Panc1 (cell line): Measurements from ENCODE around the gene TRMT61A. TPM values are rescaled to one million over a fixed set of nuclear protein-coding genes. Genes with fewer than 3 reads are reported as not detected.

Experiments
- ATAC-seq: fragments of 200-7000 bp; cut with Tn5 transposase; 2 replicates; pipeline ENCODE4 v1.9.1; 2020; ENCODE audit warnings: mild to moderate bottlenecking, moderate library complexity
- BruUV-seq: library from RNA; stranded (reverse); fragments of 400-500 nt; replicated peaks from 2 replicates; lab custom pipeline; 2021; lab: Mats Ljungman, UMichigan
- CTCF ChIA-PET: fragments of 300-600 bp; sonication (Branson Sonifier 250); formaldehyde crosslinking; loops from one replicate; lab custom pipeline; 2022; ENCODE audit warnings: antibody characterized with exemption; lab: Charles Lee
- POLR2A ChIA-PET: fragments of 300-600 bp; sonication (Branson Sonifier 250); formaldehyde crosslinking; loops from one replicate; lab custom pipeline; 2022; ENCODE audit warnings: antibody characterized with exemption; lab: Charles Lee
- DNase-seq: peaks from one replicate; pipeline ENCODE4 v3.0.0-alpha.2; 2010; ENCODE audit warnings: low read depth, low spot score
- H3K27ac ChIP-seq: 2 replicates; pipeline ENCODE4 v1.5.1; 2011; ENCODE audit warnings: mild to moderate bottlenecking, low read length, inconsistent platforms
- H3K27me3 ChIP-seq: fragments of 200-500 bp; sonication (Bioruptor generic); 2 replicates; pipeline ENCODE4 v1.6.0; 2014; ENCODE audit warnings: low read length, inconsistent platforms; ENCODE audit not compliant: control insufficient read depth, insufficient read depth
- H3K36me3 ChIP-seq: fragments of 200-500 bp; sonication (Bioruptor generic); 2 replicates; pipeline ENCODE4 v1.5.1; 2014; ENCODE audit warnings: inconsistent platforms, mild to moderate bottlenecking, low read length, moderate library complexity; ENCODE audit not compliant: control insufficient read depth, insufficient read depth
- H3K4me1 ChIP-seq: 2 replicates; pipeline ENCODE4 v1.5.1; 2011; ENCODE audit warnings: inconsistent platforms, mild to moderate bottlenecking, low read length, moderate library complexity; ENCODE audit not compliant: control insufficient read depth, insufficient read depth
- H3K4me3 ChIP-seq, 2 experiments: 2 replicates each; pipeline ENCODE4 v1.5.1; 2011 to 2012; ENCODE audit warnings: low read depth in 2 of 2, low read length in 2 of 2, mild to moderate bottlenecking in 2 of 2, inconsistent platforms in 1 of 2, moderate library complexity in 1 of 2
- H3K9me3 ChIP-seq: fragments of 200-500 bp; sonication (Bioruptor generic); 2 replicates; pipeline ENCODE4 v1.5.1; 2014; ENCODE audit warnings: low read depth, mild to moderate bottlenecking, inconsistent platforms, low read length, moderate library complexity; ENCODE audit not compliant: control insufficient read depth, insufficient read depth
- CTCF ChIP-seq: fragments of 450-650 bp; IDR thresholded peaks from 2 replicates; pipeline ENCODE4 v1.5.1; 2017; ENCODE audit warnings: mild to moderate bottlenecking
- POLR2AphosphoS5 ChIP-seq: IDR thresholded peaks from 2 replicates; pipeline ENCODE4 v1.6.1; 2012; ENCODE audit warnings: mild to moderate bottlenecking, low read depth, low read length, moderate library complexity
- REST ChIP-seq, 2 experiments: IDR thresholded peaks; 2 replicates each; pipeline ENCODE4 v1.6.1; 2011 to 2012; ENCODE audit warnings: low read depth in 2 of 2, control low read depth in 1 of 2, low read length in 1 of 2, mild to moderate bottlenecking in 1 of 2, moderate library complexity in 1 of 2; ENCODE audit not compliant: insufficient read depth in 1 of 2
- SIN3A ChIP-seq: IDR thresholded peaks from 2 replicates; pipeline ENCODE4 v1.6.1; 2012; ENCODE audit warnings: low read depth, mild to moderate bottlenecking, low read length, moderate library complexity, borderline replicate concordance; ENCODE audit not compliant: insufficient read depth
- TCF7L2 ChIP-seq: IDR thresholded peaks from 2 replicates; pipeline ENCODE4 v1.6.1; 2011; ENCODE audit warnings: mild to moderate bottlenecking, low read depth, low read length, inconsistent platforms
- in situ Hi-C: cut with HindIII; loops from 2 replicates; pipeline ENCODE4 v1.10.0; 2016; ENCODE audit warnings: low sequenced_read_pairs, low pct_unique_long_range_greater_than_20kb
- intact Hi-C: fragments of 100-400 bp; cut with micrococcal nuclease; formaldehyde crosslinking; loops from one replicate; pipeline ENCODE4 v1.10.0; 2022; ENCODE audit not compliant: unreplicated experiment
- total RNA-seq: library from RNA; stranded (reverse); gene quantifications from one replicate; pipeline ENCODE4 v1.2.1, GENCODE V29; 2021; ENCODE audit not compliant: unreplicated experiment

Gene TRMT61A
- total RNA-seq, 1 experiment from 2014 or later: 22.9 TPM

DNA sequence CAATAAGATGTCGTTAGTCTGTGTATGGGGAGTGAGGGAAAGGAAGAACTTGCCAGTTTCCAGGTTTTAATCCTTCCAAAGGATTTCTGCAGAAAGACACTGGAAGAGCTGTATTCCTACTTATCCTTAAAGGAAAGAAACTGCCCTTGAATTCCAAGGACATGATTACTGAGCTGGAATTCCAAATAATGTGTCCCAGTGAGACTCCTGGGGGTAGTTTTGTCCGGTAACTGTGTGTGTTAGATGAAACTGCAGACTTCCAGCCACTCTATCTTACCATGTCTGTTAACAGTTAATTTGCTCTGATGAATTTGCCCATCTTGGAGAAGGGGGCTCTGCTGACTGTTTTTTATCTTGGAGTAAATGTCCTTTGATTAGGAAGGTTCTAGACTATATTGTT, 39.4 kb upstream of the TRMT61A start:
- no peak overlapping the region for H3K4me3 ChIP-seq
- TF ChIP-seq REST (IDR thresholded peaks at IDR 0.05; ENCODE audit: insufficient read depth in 1 of 2, low read depth in 2 of 2, low read length in 1 of 2): no peak
- no peak for TF ChIP-seq CTCF
- TF ChIP-seq TCF7L2: no peak
- no peak for TF ChIP-seq SIN3A
- TF ChIP-seq POLR2AphosphoS5: no peak
- no peaks in the 10 kb centered on the region for H3K27me3 ChIP-seq
- no peak overlapping the region for H3K27ac ChIP-seq
- no peaks in the 10 kb centered on the region for H3K9me3 ChIP-seq
- no peaks in the 10 kb centered on the region for H3K4me1 ChIP-seq
- intact Hi-C loops (no loop called here), in situ Hi-C loops (no loop called here)
- DNase-seq (no peak), ATAC-seq (no peak)
- peaks cover 14% of the 10 kb centered on the region for H3K36me3 ChIP-seq
- no TSS peak for BruUV-seq
- ChIA-PET CTCF (no interaction called here), POLR2A (no interaction called here)

GRCh38 chr14:103491691-103492090, 37.3 kb upstream of the TRMT61A start:
- no TSS peak for BruUV-seq
- Histone ChIP-seq H3K9me3 (no peaks in the 10 kb centered on the region), H3K27ac (no peak overlapping the region), H3K4me3 (no peak overlapping the region), H3K4me1 (no peaks in the 10 kb centered on the region), H3K27me3 (no peaks in the 10 kb centered on the region), H3K36me3 (peaks cover 14% of the 10 kb centered on the region)
- TF ChIP-seq SIN3A: no peak
- TF ChIP-seq REST (IDR thresholded peaks at IDR 0.05; ENCODE audit: insufficient read depth in 1 of 2, low read depth in 2 of 2, low read length in 1 of 2): no peak
- TF ChIP-seq TCF7L2: no peak
- no peak for TF ChIP-seq CTCF
- TF ChIP-seq POLR2AphosphoS5: no peak
- no peak for ATAC-seq
- ChIA-PET POLR2A (no interaction called here), CTCF (no interaction called here)
- DNase-seq: no peak
- intact Hi-C loops (no loop called here), in situ Hi-C loops (no loop called here)
